Thymus (tissue), 11 donors: ENCODE measurements around the gene HSD17B8. TPM values are rescaled to one million over a fixed set of nuclear protein-coding genes. Genes with fewer than 3 reads are reported as not detected.
A peak's percentile ranks its signal among the peaks of the same experiment; 100 is the strongest.

Source experiments
- DNase-seq, 9 donors: peaks; one replicate each; pipeline ENCODE4 v3.0.0-alpha.2; 2013; ENCODE audit warnings: low spot score in 9 of 9, low read depth in 6 of 9, missing footprints in 1 of 9
- H3K27ac ChIP-seq, 2 donors: one replicate each; pipeline ENCODE4 v1.5.1; 2013; ENCODE audit warnings: control low read depth in 1 of 2, low read depth in 1 of 2, low read length in 1 of 2, mild to moderate bottlenecking in 1 of 2, moderate library complexity in 1 of 2
- H3K27me3 ChIP-seq, 2 donors: one replicate each; pipeline ENCODE4 v1.5.1; 2013; ENCODE audit warnings: low read length in 1 of 2; ENCODE audit not compliant: control insufficient read depth in 2 of 2, insufficient read depth in 1 of 2
- H3K36me3 ChIP-seq, 2 donors: one replicate each; pipeline ENCODE4 v1.5.1; 2013; ENCODE audit warnings: low read length in 1 of 2, mild to moderate bottlenecking in 1 of 2, moderate library complexity in 1 of 2; ENCODE audit not compliant: control insufficient read depth in 2 of 2, insufficient read depth in 2 of 2
- H3K4me1 ChIP-seq, 2 donors: one replicate each; pipeline ENCODE4 v1.5.1; 2013; ENCODE audit warnings: low read length in 2 of 2; ENCODE audit not compliant: control insufficient read depth in 2 of 2, insufficient read depth in 2 of 2
- H3K4me3 ChIP-seq, 2 donors: one replicate each; pipeline ENCODE4 v1.5.1; 2013; ENCODE audit warnings: low read length in 2 of 2, control low read depth in 1 of 2, mild to moderate bottlenecking in 1 of 2
- H3K9me3 ChIP-seq, 2 donors: one replicate each; pipeline ENCODE4 v1.5.1; 2013; ENCODE audit warnings: low read length in 1 of 2, mild to moderate bottlenecking in 1 of 2; ENCODE audit not compliant: control insufficient read depth in 2 of 2, insufficient read depth in 1 of 2
- WGBS: extraction: QIAGEN DNeasy Blood & Tissue Kit; methylation state at CpG from one replicate; pipeline ENCODE4 v1.1.7; 2013; 5-methylcytosine and 5-hydroxymethylcytosine counted together
- polyA plus RNA-seq: library from polyadenylated mRNA; stranded (reverse); fragments of 200-250 nt; gene quantifications from one replicate; pipeline ENCODE4 v1.2.3, GENCODE V29; 2013
- total RNA-seq: library from RNA; stranded (reverse); fragments of 120-200 nt; gene quantifications from one replicate; pipeline ENCODE4 v1.2.4, GENCODE V29; 2013
- donor health status: healthy.

Gene HSD17B8
- total and polyA plus RNA-seq, 2 donors: 15.7 to 31.3 TPM

- 94% methylated on average over 8 of the region's 8 CpGs for WGBS
- H3K27me3 ChIP-seq: peaks cover 26 to 46% of the 10 kb centered on the region in 2 donors
- DNase-seq: no peak
- H3K36me3 ChIP-seq: peaks cover 37 to 44% of the 10 kb centered on the region in 2 donors
- H3K4me3 ChIP-seq: no peak overlapping the region
- H3K27ac ChIP-seq: no peak overlapping the region
- peaks cover 10 to 23% of the 10 kb centered on the region in 2 donors for H3K4me1 ChIP-seq
- no peaks in the 10 kb centered on the region for H3K9me3 ChIP-seq
Measured at GRCh38 chr6:33194431-33194979, 9.9 kb upstream of the HSD17B8 start.

- Histone ChIP-seq H3K36me3 (peaks cover 37 to 44% of the 10 kb centered on the region in 2 donors), H3K27ac (no peak overlapping the region), H3K4me3 (no peak overlapping the region), H3K4me1 (peaks cover 11 to 27% of the 10 kb centered on the region in 2 donors), H3K9me3 (no peaks in the 10 kb centered on the region), H3K27me3 (peaks cover 25 to 37% of the 10 kb centered on the region in 2 donors)
- no peak for DNase-seq
- 96% methylated on average over 15 of the region's 15 CpGs for WGBS
Measured at GRCh38 chr6:33195304-33196165, 8.9 kb upstream of the HSD17B8 start.

- Histone ChIP-seq H3K9me3 (no peaks in the 10 kb centered on the region), H3K4me3 (no peak overlapping the region), H3K4me1 (peaks cover 20 to 40% of the 10 kb centered on the region in 2 donors), H3K27ac (no peak overlapping the region), H3K36me3 (peaks cover 40 to 55% of the 10 kb centered on the region in 2 donors), H3K27me3 (peaks cover 8 to 17% of the 10 kb centered on the region in 2 donors)
- peak in 1 of 9 donors; percentile 65 for DNase-seq
- 79% methylated on average over 12 of the region's 12 CpGs for WGBS
Measured at GRCh38 chr6:33197431-33198048, 6.9 kb upstream of the HSD17B8 start.

- Histone ChIP-seq H3K36me3 (peaks cover 45 to 63% of the 10 kb centered on the region in 2 donors), H3K27me3 (peaks cover 4 to 10% of the 10 kb centered on the region in 2 donors), H3K4me1 (peaks cover 14 to 36% of the 10 kb centered on the region in 2 donors), H3K27ac (no peak overlapping the region), H3K4me3 (no peak overlapping the region), H3K9me3 (no peaks in the 10 kb centered on the region)
- DNase-seq: no peak
- WGBS: 97% methylated on average over 6 of the region's 6 CpGs
Measured at GRCh38 chr6:33198159-33198852, 6.1 kb upstream of the HSD17B8 start.

- peaks cover 47 to 69% of the 10 kb centered on the region in 2 donors for H3K36me3 ChIP-seq
Measured at GRCh38 chr6:33198853-33199436, 5.5 kb upstream of the HSD17B8 start.

GRCh38 chr6:33199687-33200218 is 4.7 kb upstream of the HSD17B8 start:
- peaks cover 40 to 62% of the 10 kb centered on the region in 2 donors for H3K36me3 ChIP-seq
- H3K9me3 ChIP-seq: no peaks in the 10 kb centered on the region
- H3K4me3 ChIP-seq: peak overlapping the region; percentile 70 to 89
- H3K27ac ChIP-seq: peak overlapping the region; percentile 99
- 5% methylated on average over 26 of the region's 26 CpGs for WGBS
- DNase-seq: peak in 7 of 9 donors; percentile 56 to 86 (median 69)
- peaks cover 21 to 50% of the 10 kb centered on the region in 2 donors for H3K4me1 ChIP-seq
- H3K27me3 ChIP-seq: no peaks in the 10 kb centered on the region

More at GRCh38 chr6:33198853-33199436, 5.5 kb upstream of the HSD17B8 start:
- 59% methylated on average over 3 of the region's 3 CpGs for whole genome bisulfite sequencing
- Histone ChIP-seq H3K9me3 (no peaks in the 10 kb centered on the region), H3K4me3 (peak overlapping the region; percentile 70 to 89), H3K27ac (no peak overlapping the region), H3K4me1 (peaks cover 17 to 42% of the 10 kb centered on the region in 2 donors), H3K27me3 (peaks cover 0 to 3% of the 10 kb centered on the region in 2 donors)
- no peak for DNase-seq

GRCh38 chr6:33200219-33201146 is 4.0 kb upstream of the HSD17B8 start, which contains the start of the genes RXRB and SLC39A7:
Gene RXRB, minus strand, starts transcription at chr6:33200665. Its CDS starts 189 bp downstream, at chr6:33200476.
Gene SLC39A7, plus strand, starts transcription at chr6:33200867. Its CDS starts 379 bp downstream, at chr6:33201246.
- WGBS: under 1% methylated on average over 68 of the region's 68 CpGs
- peaks cover 32 to 55% of the 10 kb centered on the region in 2 donors for H3K36me3 ChIP-seq

More at GRCh38 chr6:33200219-33201146, 4.0 kb upstream of the HSD17B8 start, which contains the start of the genes RXRB and SLC39A7:
- H3K27me3 ChIP-seq: no peaks in the 10 kb centered on the region
- DNase-seq: peak; percentile 99 to 100 (median 100)
- peak within 1 kb of the TSS; percentile 99 for H3K27ac ChIP-seq
- no peaks in the 10 kb centered on the region for H3K9me3 ChIP-seq
- H3K4me1 ChIP-seq: peaks cover 25 to 57% of the 10 kb centered on the region in 2 donors
- H3K4me3 ChIP-seq: peak within 1 kb of the TSS; percentile 70 to 89
